ENCODE data around the gene SORCS2. TPM values are rescaled to one million over a fixed set of nuclear protein-coding genes. Genes with fewer than 3 reads are reported as not detected.

SORCS2 gene
- total RNA-seq, 1 experiment from 2014 or later, result not detected

DNA sequence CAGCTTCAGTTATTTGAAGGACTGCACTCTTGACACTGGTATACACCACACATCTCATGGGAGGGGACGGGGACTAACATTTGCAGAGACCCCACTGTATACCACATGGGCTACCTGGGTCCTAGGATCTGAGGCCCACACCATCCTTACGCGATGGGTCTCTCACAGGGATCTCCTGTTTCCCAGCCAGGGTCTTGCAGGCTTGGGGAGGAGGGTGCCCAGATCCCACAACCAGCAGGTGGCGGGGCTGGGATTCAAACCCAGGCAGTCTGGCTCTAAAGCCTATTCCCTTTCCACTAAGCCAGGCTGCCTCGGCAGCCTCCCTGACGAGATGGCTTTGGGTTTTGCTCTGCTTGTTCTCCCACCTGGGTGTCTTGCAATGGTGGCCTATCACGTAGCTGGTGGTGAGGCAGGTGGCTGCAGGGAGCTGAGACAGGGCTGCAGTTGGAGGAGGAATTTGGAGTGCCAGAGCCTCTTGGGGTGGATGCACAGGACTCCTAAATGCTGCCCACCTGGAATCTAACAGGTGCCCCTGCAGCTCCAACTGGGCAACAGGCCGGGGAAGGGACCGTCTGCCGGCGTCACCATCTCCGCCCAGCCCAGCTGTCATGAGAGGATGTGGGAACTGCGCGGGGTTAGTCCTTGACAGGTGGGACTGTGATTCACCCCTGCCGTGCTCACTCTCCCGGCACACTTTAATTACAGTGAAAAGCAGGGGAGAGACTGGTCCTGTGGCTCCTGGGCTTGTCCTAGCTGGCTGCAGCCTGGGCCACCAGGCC lies 131.7 kb downstream of the SORCS2 start:
- no peaks in the 10 kb centered on the region for H3K9me3 Mint-ChIP-seq (ENCODE audit: low read depth, unreplicated experiment)
- DNase-seq, result no peak
- no peaks in the 10 kb centered on the region for H3K36me3 Mint-ChIP-seq (ENCODE audit: insufficient read depth, unreplicated experiment)
- no TSS peak for BruUV-seq (replicated peaks)
- intact Hi-C loops (cut with micrococcal nuclease; ENCODE audit: unreplicated experiment), result no loop called here
- no peaks in the 10 kb centered on the region for H3K4me1 Mint-ChIP-seq (ENCODE audit: low read depth, unreplicated experiment)
- H3K4me3 Mint-ChIP-seq (ENCODE audit: low read depth, unreplicated experiment), result no peak overlapping the region
- peaks cover 52% of the 10 kb centered on the region for H3K27me3 Mint-ChIP-seq (ENCODE audit: unreplicated experiment)
- H3K27ac Mint-ChIP-seq (ENCODE audit: unreplicated experiment), result no peak overlapping the region
- TF ChIP-seq, protein P1, sequence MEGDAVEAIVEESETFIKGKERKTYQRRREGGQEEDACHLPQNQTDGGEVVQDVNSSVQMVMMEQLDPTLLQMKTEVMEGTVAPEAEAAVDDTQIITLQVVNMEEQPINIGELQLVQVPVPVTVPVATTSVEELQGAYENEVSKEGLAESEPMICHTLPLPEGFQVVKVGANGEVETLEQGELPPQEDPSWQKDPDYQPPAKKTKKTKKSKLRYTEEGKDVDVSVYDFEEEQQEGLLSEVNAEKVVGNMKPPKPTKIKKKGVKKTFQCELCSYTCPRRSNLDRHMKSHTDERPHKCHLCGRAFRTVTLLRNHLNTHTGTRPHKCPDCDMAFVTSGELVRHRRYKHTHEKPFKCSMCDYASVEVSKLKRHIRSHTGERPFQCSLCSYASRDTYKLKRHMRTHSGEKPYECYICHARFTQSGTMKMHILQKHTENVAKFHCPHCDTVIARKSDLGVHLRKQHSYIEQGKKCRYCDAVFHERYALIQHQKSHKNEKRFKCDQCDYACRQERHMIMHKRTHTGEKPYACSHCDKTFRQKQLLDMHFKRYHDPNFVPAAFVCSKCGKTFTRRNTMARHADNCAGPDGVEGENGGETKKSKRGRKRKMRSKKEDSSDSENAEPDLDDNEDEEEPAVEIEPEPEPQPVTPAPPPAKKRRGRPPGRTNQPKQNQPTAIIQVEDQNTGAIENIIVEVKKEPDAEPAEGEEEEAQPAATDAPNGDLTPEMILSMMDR (IDR thresholded peaks at IDR 0.05; ENCODE audit: unreplicated experiment), result no peak
- CTCF ChIA-PET, result no interaction called here

GRCh38 chr4:7324651-7325121 lies 132.3 kb downstream of the SORCS2 start:
- Mint-ChIP-seq H3K27ac (ENCODE audit: unreplicated experiment) (no peak overlapping the region), H3K27me3 (ENCODE audit: unreplicated experiment) (peaks cover 56% of the 10 kb centered on the region), H3K36me3 (ENCODE audit: insufficient read depth, unreplicated experiment) (no peaks in the 10 kb centered on the region), H3K4me1 (ENCODE audit: low read depth, unreplicated experiment) (no peaks in the 10 kb centered on the region), H3K9me3 (ENCODE audit: low read depth, unreplicated experiment) (no peaks in the 10 kb centered on the region), H3K4me3 (ENCODE audit: low read depth, unreplicated experiment) (no peak overlapping the region)
- CTCF ChIA-PET, result no interaction called here
- no peak for DNase-seq
- BruUV-seq (replicated peaks), result no TSS peak
- TF ChIP-seq, protein P1 (IDR thresholded peaks at IDR 0.05; ENCODE audit: unreplicated experiment), result no peak
- intact Hi-C loops (cut with micrococcal nuclease; ENCODE audit: unreplicated experiment), result no loop called here

DNA sequence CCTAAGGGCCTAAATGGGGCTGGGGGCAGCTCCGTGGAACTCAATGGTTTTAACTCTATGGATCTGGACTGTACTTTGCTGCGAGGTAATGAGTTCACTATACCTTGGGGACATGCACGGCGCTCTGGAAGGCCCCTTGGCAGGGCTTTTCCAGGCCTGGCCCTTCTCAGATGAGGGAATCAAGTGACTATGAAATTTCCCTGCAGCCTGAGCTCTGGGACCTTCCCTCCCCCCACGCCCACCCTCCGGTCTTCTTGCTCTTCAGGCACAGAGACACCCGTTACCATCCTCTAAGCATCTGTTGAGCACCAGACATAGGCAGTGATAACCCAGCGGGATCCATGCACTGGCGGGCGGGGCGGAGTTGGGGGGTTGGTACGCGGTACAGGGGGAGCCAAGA lies 133.2 kb downstream of the SORCS2 start:
- Mint-ChIP-seq H3K9me3 (ENCODE audit: low read depth, unreplicated experiment) (no peaks in the 10 kb centered on the region), H3K4me1 (ENCODE audit: low read depth, unreplicated experiment) (no peaks in the 10 kb centered on the region), H3K36me3 (ENCODE audit: insufficient read depth, unreplicated experiment) (no peaks in the 10 kb centered on the region), H3K27me3 (ENCODE audit: unreplicated experiment) (peaks cover 62% of the 10 kb centered on the region), H3K4me3 (ENCODE audit: low read depth, unreplicated experiment) (no peak overlapping the region), H3K27ac (ENCODE audit: unreplicated experiment) (no peak overlapping the region)
- BruUV-seq (replicated peaks), result no TSS peak
- DNase-seq, result no peak
- intact Hi-C loops (cut with micrococcal nuclease; ENCODE audit: unreplicated experiment), result no loop called here
- TF ChIP-seq, protein P1 (IDR thresholded peaks at IDR 0.05; ENCODE audit: unreplicated experiment), result no peak
- CTCF ChIA-PET, result no interaction called here

GRCh38 chr4:7326306-7326692 lies 134.0 kb downstream of the SORCS2 start:
- Mint-ChIP-seq H3K4me1 (ENCODE audit: low read depth, unreplicated experiment) (no peaks in the 10 kb centered on the region), H3K9me3 (ENCODE audit: low read depth, unreplicated experiment) (no peaks in the 10 kb centered on the region), H3K36me3 (ENCODE audit: insufficient read depth, unreplicated experiment) (no peaks in the 10 kb centered on the region), H3K27ac (ENCODE audit: unreplicated experiment) (no peak overlapping the region), H3K4me3 (ENCODE audit: low read depth, unreplicated experiment) (no peak overlapping the region), H3K27me3 (ENCODE audit: unreplicated experiment) (peaks cover 62% of the 10 kb centered on the region)
- BruUV-seq (replicated peaks), result no TSS peak
- CTCF ChIA-PET, result no interaction called here
- DNase-seq, result no peak
- TF ChIP-seq, protein P1 (IDR thresholded peaks at IDR 0.05; ENCODE audit: unreplicated experiment), result no peak
- intact Hi-C loops (cut with micrococcal nuclease; ENCODE audit: unreplicated experiment), result no loop called here
